Cardiac fibroblast (primary cell): ENCODE measurements around the gene CARMIL1.

Source experiments
- DNase-seq, 2 donors: peaks; one replicate each; pipeline versions ENCODE4 v3.0.0 to v3.0.0-alpha.2; 2010; ENCODE audit warnings: low read depth in 2 of 2
- H3K4me3 ChIP-seq, 2 donors: replicated peaks in 1 of 2; 1 replicate in 1 of 2; 2 replicates in 1 of 2; pipeline ENCODE4 v1.5.1; 2011; ENCODE audit warnings: low read depth in 2 of 2, low read length in 2 of 2, mild to moderate bottlenecking in 2 of 2, moderate library complexity in 1 of 2
- CTCF ChIP-seq: IDR thresholded peaks from one replicate; pipeline ENCODE4 v1.5.1; 2011; ENCODE audit warnings: low read depth, mild to moderate bottlenecking, low read length, inconsistent platforms

Gene CARMIL1

GRCh38 chr6:25342802-25343201 is 63.6 kb downstream of the CARMIL1 start:
- DNase-seq, result peak; percentile 66
- no peak for TF ChIP-seq CTCF
- no peak overlapping the region for H3K4me3 ChIP-seq

GRCh38 chr6:25343984-25344383 is 64.8 kb downstream of the CARMIL1 start:
- TF ChIP-seq CTCF, result no peak
- H3K4me3 ChIP-seq, result no peak overlapping the region
- no peak for DNase-seq

GRCh38 chr6:25344827-25345226 is 65.7 kb downstream of the CARMIL1 start:
- no peak for TF ChIP-seq CTCF
- no peak for DNase-seq
- H3K4me3 ChIP-seq, result no peak overlapping the region

- no peak overlapping the region for H3K4me3 ChIP-seq
- TF ChIP-seq CTCF, result no peak
- DNase-seq, result no peak
Observed at GRCh38 chr6:25346064-25346463, 66.9 kb downstream of the CARMIL1 start.

GRCh38 chr6:25350573-25350972 is 71.4 kb downstream of the CARMIL1 start:
- no peak for DNase-seq
- no peak overlapping the region for H3K4me3 ChIP-seq
- TF ChIP-seq CTCF, result no peak

GRCh38 chr6:25351485-25351884 is 72.3 kb downstream of the CARMIL1 start:
- no peak for DNase-seq
- no peak overlapping the region for H3K4me3 ChIP-seq
- no peak for TF ChIP-seq CTCF

GRCh38 chr6:25352285-25352684 is 73.1 kb downstream of the CARMIL1 start:
- DNase-seq, result no peak
- no peak for TF ChIP-seq CTCF
- no peak overlapping the region for H3K4me3 ChIP-seq
